Heart left ventricle (tissue), 13 donors: ENCODE data around the gene CAVIN4.

Experiments used
- CTCF ChIP-seq, 12 donors: fragments of 200-600 bp; sonication (generic) in 4 of 12; IDR thresholded peaks; one replicate each; pipeline versions ENCODE4 v1.5.0 to v1.8.0; 2018 to 2022; ENCODE audit warnings: antibody characterized with exemption in 12 of 12, mild to moderate bottlenecking in 5 of 12
- POLR2A ChIP-seq, 2 donors: fragments of 450-650 bp; IDR thresholded peaks; one replicate each; pipeline ENCODE4 v1.6.1; 2017; ENCODE audit warnings: antibody characterized with exemption in 2 of 2, mild to moderate bottlenecking in 2 of 2, moderate library complexity in 2 of 2
- donor health status: ischemic (EF 13 %, LVEDD 7.1; RV severe dilation, severe dysfunction).
- donor health status: DM: no; HTN: yes; CAD: no.
- donor health status: DM: no; HTN: no; CAD: no.
- donor health status: ischemic (EF 25% LVEDD 6.9; RV normal size, moderate dysfunction).
- donor health status: ischemic (EF 25% LVEDD 5.7; RV mildly dilated, moderate dysfunction).
- donor health status: ischemic (EF 35%, LVEDD 5.7; RV mildly dilated, moderate dysfunction).
- donor health status: nonischemic (EF 11% LVEDD 7.7; RV severe dilation, severe dysfunction).
- donor health status: DM: yes; HTN: yes; CAD: no.
- donor health status: PGD.
- donor health status: ischemic (EF 29% LVEDD 5.4; RV normal size, mild dysfunction).
- donor health status: nonischemic (EF 23%, LVEDD 6.1; RV moderate dilation, normal function).

GRCh38 chr9:100575765-100576386 is 2.0 kb upstream of the CAVIN4 start:
- TF ChIP-seq CTCF (IDR thresholded peaks at IDR 0.05) (no peak), POLR2A (IDR thresholded peaks at IDR 0.05) (no peak)
